K562 (cell line): ENCODE results near the gene FAM83D. TPM values are rescaled to one million over a fixed set of nuclear protein-coding genes. Genes with fewer than 3 reads are reported as not detected.

Source experiments
- ATAC-seq: fragments of 200-7000 bp; cut with Tn5 transposase; 3 replicates; pipeline ENCODE4 v1.9.1; 2020; ENCODE audit warnings: moderate library complexity
- BruUV-seq: library from RNA; stranded (reverse); fragments of 400-500 nt; replicated peaks from 2 replicates; lab custom pipeline; 2021; lab: Mats Ljungman, UMichigan
- CTCF ChIA-PET: fragments of 300-600 bp; formaldehyde crosslinking; extraction: SDS; loops from one replicate; lab custom pipeline; 2021; ENCODE audit warnings: low intra/inter-chr PET ratio; lab: Yijun Ruan, JAX
- POLR2A ChIA-PET: fragments of 300-600, 350-650 bp; sonication (Branson Sonifier 250); formaldehyde crosslinking; extraction: SDS; loops from one replicate; lab custom pipeline; 2021; ENCODE audit warnings: antibody characterized with exemption, inconsistent platforms; lab: Yijun Ruan, JAX
- DNase-seq, 4 experiments: peaks; one replicate each; pipeline versions ENCODE4 v3.0.0 to v3.0.0-alpha.2; 2011 to 2018; ENCODE audit warnings: low spot score in 3 of 4, mixed read lengths in 3 of 4; ENCODE audit errors: extremely low read depth in 1 of 4
- FAIRE-seq: peaks from 2 replicates; lab custom pipeline; 2011; peaks lifted over from hg19 to GRCh38; lab: Jason Lieb, UNC
- H2AFZ ChIP-seq: 2 replicates; pipeline ENCODE4 v1.6.0; 2011; ENCODE audit warnings: low read depth, low read length, control low read depth, inconsistent platforms
- H3K27ac ChIP-seq: fragments of 200-600 bp; 3 replicates; pipeline ENCODE4 v1.8.0; 2011; ENCODE audit warnings: low read depth, mild to moderate bottlenecking, control low read depth, inconsistent platforms, low read length, moderate library complexity, mixed read lengths; ENCODE audit errors: extremely low read depth
- H3K27me3 ChIP-seq, 2 experiments: fragments of 300-600 bp in 1 of 2; 2 replicates in 1 of 2; 3 replicates in 1 of 2; pipeline versions ENCODE4 v1.6.0 to v1.8.0; 2011; ENCODE audit warnings: inconsistent platforms in 2 of 2, low read length in 2 of 2, mild to moderate bottlenecking in 1 of 2, mixed read lengths in 1 of 2, moderate library complexity in 1 of 2; ENCODE audit not compliant: control insufficient read depth in 2 of 2, insufficient read depth in 2 of 2
- H3K36me3 ChIP-seq: fragments of 300-600 bp; 3 replicates; pipeline ENCODE4 v1.8.0; 2011; ENCODE audit warnings: mild to moderate bottlenecking, low read length, inconsistent platforms; ENCODE audit not compliant: control insufficient read depth, insufficient read depth
- H3K4me1 ChIP-seq, 2 experiments: fragments of 200-600 bp in 1 of 2; replicated peaks in 1 of 2; 2 replicates in 1 of 2; 3 replicates in 1 of 2; pipeline versions ENCODE4 v1.5.1 to v1.8.0; 2011; ENCODE audit warnings: inconsistent platforms in 2 of 2, low read length in 2 of 2, mild to moderate bottlenecking in 1 of 2, mixed read lengths in 1 of 2, moderate library complexity in 1 of 2; ENCODE audit not compliant: control insufficient read depth in 2 of 2, insufficient read depth in 2 of 2
- H3K4me2 ChIP-seq: 2 replicates; pipeline ENCODE4 v1.6.1; 2011; ENCODE audit warnings: low read length, control low read depth, inconsistent platforms, mixed read lengths; ENCODE audit not compliant: insufficient read depth
- H3K4me3 ChIP-seq: fragments of 200-600 bp; sonication (generic), shearing (Covaris generic); 2 replicates; pipeline ENCODE4 v1.5.1; 2016; ENCODE audit warnings: control low read depth, inconsistent platforms
- H3K79me2 ChIP-seq: fragments of 200-600 bp; 3 replicates; pipeline ENCODE4 v1.8.0; 2011; ENCODE audit warnings: low read length, inconsistent platforms; ENCODE audit not compliant: control insufficient read depth, insufficient read depth
- H3K9ac ChIP-seq, 2 experiments: 2 replicates each; pipeline versions ENCODE4 v1.6.0 to v1.6.1; 2011; ENCODE audit warnings: low read depth in 2 of 2, low read length in 2 of 2, control low read depth in 1 of 2, inconsistent platforms in 1 of 2, mild to moderate bottlenecking in 1 of 2, mixed read lengths in 1 of 2; ENCODE audit not compliant: insufficient read depth in 1 of 2
- H3K9me1 ChIP-seq: one replicate; pipeline ENCODE4 v1.6.0; 2011; ENCODE audit warnings: inconsistent platforms, mild to moderate bottlenecking, low read length, moderate library complexity; ENCODE audit not compliant: control insufficient read depth, insufficient read depth
- H3K9me3 ChIP-seq: replicated peaks from 2 replicates; pipeline ENCODE4 v1.5.1; 2011; ENCODE audit warnings: low read depth, low read length, inconsistent platforms; ENCODE audit not compliant: control insufficient read depth, insufficient read depth
- H4K20me1 ChIP-seq: replicated peaks from 2 replicates; pipeline ENCODE4 v1.6.1; 2011; ENCODE audit warnings: low read length, inconsistent platforms, mixed read lengths; ENCODE audit not compliant: control insufficient read depth, insufficient read depth
- CEBPG ChIP-seq, 3 experiments: fragments of 200-800 bp in 1 of 3; sonication (Bioruptor generic) in 1 of 3; sonication (generic) in 1 of 3; formaldehyde crosslinking in 1 of 3; IDR thresholded peaks in 2 of 3; conservative IDR thresholded peaks in 1 of 3; 2 replicates each; pipeline versions ENCODE4 v1.6.1 to v1.8.0; 2016 to 2022; ENCODE audit warnings: missing compliant biosample characterization in 2 of 3, missing genetic modification characterization in 2 of 3, mild to moderate bottlenecking in 1 of 3, missing genetic modification reagents in 1 of 3
- ZC3H4 ChIP-seq: sonication (generic); formaldehyde crosslinking; IDR thresholded peaks from 2 replicates; pipeline ENCODE4 v1.9.0; 2021; ENCODE audit warnings: missing genetic modification reagents, borderline replicate concordance
- WGBS: fragments of 100-300 bp; shearing (Covaris generic); methylation state at CpG from one replicate; pipeline ENCODE4 v1.1.6; 2016; ENCODE audit warnings: low coverage, mixed read lengths; ENCODE audit not compliant: insufficient coverage; ENCODE audit errors: missing lambda C conversion rate; 5-methylcytosine and 5-hydroxymethylcytosine counted together
- in situ Hi-C: fragments of 300-500 bp; cut with MboI; formaldehyde crosslinking; loops from 4 replicates; pipeline ENCODE4 v1.15.0; 2018; ENCODE audit warnings: inconsistent platforms, mixed read lengths
- intact Hi-C: fragments of 100-400 bp; cut with micrococcal nuclease; formaldehyde crosslinking; loops from 2 replicates; pipeline ENCODE4 v1.14.2; 2022
- polyA plus RNA-seq, 8 experiments: library from polyadenylated mRNA; depleted of rRNA in 4 of 8; stranded (reverse) in 5 of 8; unstranded in 3 of 8; fragments of >200 nt; fragmentation: Nextera tagmentation in 2 of 8; fragmentation: Illumina TruSeq in 1 of 8; extraction: Ambion mirVana in 2 of 8; extraction: Trizol in 1 of 8; gene quantifications; 2 replicates each; pipeline versions ENCODE4 v1.2.1 to v1.2.3, GENCODE V29; 2011 to 2014; ENCODE audit warnings: inconsistent platforms in 1 of 8, missing spikeins in 1 of 8
- total RNA-seq, 7 experiments: library from RNA; depleted of rRNA in 6 of 7; stranded (reverse); fragments of >200 nt in 6 of 7; fragmentation: Illumina TruSeq in 2 of 7; extraction: Trizol in 2 of 7; gene quantifications; 2 replicates each; pipeline versions ENCODE4 v1.2.1 to v1.2.3, GENCODE V29; 2011 to 2021; ENCODE audit warnings: low replicate concordance in 1 of 7

FAM83D gene
- total and polyA plus RNA-seq, 9 of the 15 experiments (the other 6 are each of a cell fraction or from before 2014, with no cell fraction given), result 8.2 to 66.1 (median 43.5) TPM

GRCh38 chr20:38893056-38893564, 33.1 kb upstream of the FAM83D start:
- no peak overlapping the region for H2AFZ ChIP-seq
- WGBS, result 22% methylated on average over 6 of the region's 6 CpGs
- H3K79me2 ChIP-seq, result no peaks in the 10 kb centered on the region
- CTCF ChIA-PET, result interaction anchor here (0.6 to 2.4 kb wide), 4 partner anchors 102 to 243 kb away, joined by 3 to 12 read pairs (median 4); no protein-coding TSS in a partner anchor
- no peak for ATAC-seq
- peaks cover 23 to 34% of the 10 kb centered on the region in 2 experiments for H3K4me1 ChIP-seq
- H3K27me3 ChIP-seq, result no peaks in the 10 kb centered on the region
- BruUV-seq, result no TSS peak
- H3K9me1 ChIP-seq, result peaks cover 9% of the 10 kb centered on the region
- no peak overlapping the region for H3K4me2 ChIP-seq
- TF ChIP-seq ZC3H4 (CRISPR knock-in tag), result no peak
- no peak for TF ChIP-seq CEBPG (CRISPR knock-in tag; IDR thresholded peaks at IDR 0.05)
- peak in 1 of 2 experiments; percentile 60; a peak in 1 of 4 replicates for TF ChIP-seq CEBPG (tag; conservative IDR thresholded peaks at IDR 0.05 in 1 of 2, IDR thresholded peaks at IDR 0.05 in 1 of 2)
- TF ChIP-seq, all 486 proteins: peak for 1
- DNase-seq (no peak), FAIRE-seq (no peak)
- in situ Hi-C loops (loop anchor here (10.0 kb wide), 1 partner anchor 248 kb away; no protein-coding TSS in a partner anchor), intact Hi-C loops (loop anchor here (5.0 kb wide), 5 partner anchors 86 to 246 kb away; partner anchors contain the start of gene PPP1R16B)
- POLR2A ChIA-PET, result interaction anchor here (0.6 to 1.1 kb wide), 4 partner anchors 13 to 629 kb away, joined by 3 to 5 read pairs (median 4); no protein-coding TSS in a partner anchor
- Histone ChIP-seq H3K4me3 (no peak overlapping the region), H4K20me1 (peaks cover 10% of the 10 kb centered on the region), H3K9ac (no peak overlapping the region), H3K27ac (no peak overlapping the region), H3K9me3 (no peaks in the 10 kb centered on the region), H3K36me3 (no peaks in the 10 kb centered on the region)
